GM21576 (cell line): Measurements from ENCODE around the gene MLST8.
"Not testable (repeated sequence)": the region's sequence is repeated elsewhere in the genome, so short reads cannot be mapped to it uniquely, and the experiment has no call there.

ENCODE experiments used
- ATAC-seq: cut with Tn5 transposase; IDR thresholded peaks from one replicate; pipeline ENCODE4 v1.9.1; 2021; ENCODE audit warnings: mild to moderate bottlenecking, moderate library complexity; ENCODE audit not compliant: unreplicated experiment

Gene MLST8

DNA sequence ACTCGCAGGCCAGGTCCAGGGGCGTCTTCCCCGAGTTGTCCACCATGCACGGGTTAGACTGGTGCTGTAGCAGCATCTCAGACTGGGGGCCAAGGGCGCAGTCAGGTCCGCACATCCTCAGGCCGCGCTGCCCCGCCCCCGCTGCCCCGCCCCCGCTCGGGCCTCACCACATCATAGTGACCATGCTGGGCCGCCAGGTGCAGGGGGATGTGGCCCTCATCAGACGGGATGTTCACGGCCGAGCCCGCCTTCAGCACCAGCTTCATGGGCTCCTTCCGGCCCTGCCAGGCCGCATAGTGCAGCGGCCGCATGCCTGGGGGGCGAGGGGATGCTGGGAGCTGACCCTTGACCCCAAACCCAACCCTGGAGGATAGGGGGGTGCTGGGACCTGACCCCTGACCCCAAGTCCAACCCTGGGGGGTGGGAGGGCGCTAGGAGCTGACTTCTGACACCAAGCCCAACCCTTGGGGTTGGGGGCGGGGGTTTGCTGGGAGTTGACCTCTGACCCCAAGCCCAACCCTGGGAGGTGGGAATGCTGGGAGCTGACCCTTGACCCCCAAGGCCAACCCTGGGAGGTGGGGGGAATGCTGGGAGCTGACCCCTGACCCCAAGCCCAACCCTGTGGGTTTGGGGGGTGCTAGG, 15.9 kb upstream of the MLST8 start:
- ATAC-seq, result no peak

DNA sequence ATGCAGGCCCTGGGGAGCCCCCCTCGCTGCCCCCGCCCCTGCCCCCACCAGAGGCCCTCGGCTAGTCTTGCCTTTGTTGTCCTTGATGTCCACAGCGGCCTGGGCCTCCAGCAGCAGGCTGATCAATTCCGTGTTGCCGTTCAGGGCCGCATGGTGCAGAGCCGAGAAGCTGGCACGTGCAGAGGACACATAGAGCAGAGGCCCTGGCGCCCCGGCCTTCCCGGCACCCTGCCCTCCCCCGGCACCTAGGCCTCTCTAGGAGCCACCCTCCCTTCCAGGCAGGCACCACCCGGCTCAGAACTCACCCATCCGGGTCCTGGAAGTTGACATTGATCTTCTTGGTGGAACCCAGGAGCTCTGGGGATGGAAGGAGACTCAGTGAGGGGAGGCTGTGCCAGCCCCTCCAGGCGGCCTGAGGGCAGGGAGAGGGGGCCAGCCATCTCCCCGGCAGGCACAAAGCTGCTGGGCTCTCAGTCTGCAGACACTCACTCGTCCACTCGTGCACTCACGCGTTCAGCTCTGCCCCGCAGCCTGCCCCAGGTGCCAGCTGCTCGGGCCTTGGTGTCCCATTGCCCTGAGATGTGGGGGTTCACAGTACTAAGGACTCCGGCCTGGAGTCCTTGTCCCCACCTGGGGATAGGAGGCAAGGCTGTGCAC, 15.1 kb upstream of the MLST8 start:
- no peak for ATAC-seq

- no peak for ATAC-seq
Observed at GRCh38 chr16:2190659-2191445, 14.4 kb upstream of the MLST8 start.

- ATAC-seq, result no peak
Observed at GRCh38 chr16:2191446-2191706, 13.9 kb upstream of the MLST8 start.

DNA sequence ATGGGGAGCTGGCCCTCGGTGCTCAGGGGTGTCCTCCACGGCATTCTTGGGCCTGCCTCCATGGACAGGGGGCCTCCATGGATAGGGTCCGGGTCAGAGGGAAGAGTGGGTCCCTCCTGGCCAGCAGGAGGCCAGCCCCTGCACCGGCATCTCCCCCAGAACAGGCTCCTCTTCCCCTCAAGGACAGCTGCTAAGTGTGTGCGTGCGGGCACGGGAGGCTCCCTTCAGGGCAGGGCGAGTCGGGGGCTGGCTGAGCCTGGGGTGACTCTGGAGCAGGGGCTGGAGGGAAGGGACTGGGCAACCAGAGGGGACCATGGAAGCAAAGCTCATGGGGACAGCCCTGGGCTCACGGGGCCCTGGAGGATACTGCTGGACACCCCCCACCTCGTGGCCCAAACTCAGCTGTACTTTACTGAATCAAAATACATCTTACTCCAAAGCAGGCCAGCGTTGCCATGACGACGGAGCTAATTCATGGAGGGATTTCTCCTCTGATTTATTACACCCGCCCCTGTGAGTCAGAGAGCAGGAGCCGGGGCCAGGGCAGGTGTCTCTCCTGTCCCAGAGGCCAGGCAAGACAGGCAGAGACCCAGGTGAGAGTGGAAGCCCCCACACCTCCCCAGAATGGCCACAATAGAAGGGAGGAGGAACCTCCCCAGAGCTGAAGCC, 11.0 kb upstream of the MLST8 start:
- no peak for ATAC-seq

- no peak for ATAC-seq
Observed at GRCh38 chr16:2194852-2195321, 10.4 kb upstream of the MLST8 start.

- no peak for ATAC-seq
Observed at GRCh38 chr16:2195322-2196161, 9.7 kb upstream of the MLST8 start.

GRCh38 chr16:2196162-2196980, 8.9 kb upstream of the MLST8 start, which contains the start of gene CASKIN1:
TSS of gene CASKIN1 (minus strand) at chr16:2196605. CDS start at chr16:2196432, 173 bp downstream.
- no peak for ATAC-seq

- no peak for ATAC-seq
Observed at GRCh38 chr16:2196981-2197511, 8.2 kb upstream of the MLST8 start.

GRCh38 chr16:2197765-2198164, 7.5 kb upstream of the MLST8 start:
- no peak for ATAC-seq

- no peak for ATAC-seq
Observed at GRCh38 chr16:2198283-2198682, 7.0 kb upstream of the MLST8 start.

DNA sequence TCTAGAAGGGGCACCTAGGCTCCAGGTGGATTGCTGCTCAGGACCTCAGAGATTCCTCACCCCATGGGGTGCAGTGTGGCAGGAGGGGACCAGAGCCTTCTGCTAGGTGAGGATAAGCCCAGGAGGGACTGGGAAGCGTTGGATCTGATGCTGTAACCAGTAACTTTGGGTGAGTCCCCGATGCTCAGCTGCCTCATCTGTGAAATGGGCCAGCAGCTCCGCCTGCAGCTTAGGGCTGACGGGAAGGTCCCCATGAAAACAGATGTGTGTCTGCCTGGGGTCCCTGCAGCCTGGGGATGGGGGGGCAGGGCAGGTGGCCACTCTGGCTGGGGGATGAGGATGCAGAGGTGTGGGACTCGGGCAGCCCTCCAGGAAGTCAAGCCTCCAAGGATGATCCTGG, 6.2 kb upstream of the MLST8 start:
- ATAC-seq, result no peak

GRCh38 chr16:2199621-2200139, 5.6 kb upstream of the MLST8 start:
- no peak for ATAC-seq

- ATAC-seq, result no peak
Observed at GRCh38 chr16:2200313-2200712, 4.9 kb upstream of the MLST8 start.

DNA sequence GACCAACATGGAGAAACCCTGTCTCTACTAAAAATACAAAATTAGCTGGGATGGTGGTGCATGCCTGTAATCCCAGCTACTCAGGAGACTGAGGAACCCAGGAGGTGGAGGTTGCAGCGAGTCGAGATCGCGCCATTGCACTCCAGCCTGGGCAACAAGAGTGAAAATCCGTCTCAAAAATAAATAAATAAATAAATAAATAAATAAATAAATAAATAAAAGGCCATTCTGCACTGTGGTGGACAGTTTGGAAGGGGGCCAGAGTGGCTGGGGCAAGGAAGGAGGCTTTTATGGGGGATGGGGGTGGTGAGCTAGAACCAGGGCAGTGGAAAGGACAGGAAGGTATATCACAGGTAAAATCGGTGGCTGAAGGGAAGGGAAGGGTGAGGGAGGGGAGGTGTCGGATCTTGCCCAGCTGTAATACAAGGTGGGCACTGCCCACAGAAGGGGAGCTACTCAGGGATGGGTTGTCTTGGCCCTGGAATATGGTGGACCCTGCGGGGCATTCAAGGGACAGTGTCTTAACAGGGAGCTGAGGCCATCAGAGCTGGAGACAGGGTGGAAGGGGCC, 2.0 kb upstream of the MLST8 start:
- ATAC-seq, result not testable (repeated sequence)

DNA sequence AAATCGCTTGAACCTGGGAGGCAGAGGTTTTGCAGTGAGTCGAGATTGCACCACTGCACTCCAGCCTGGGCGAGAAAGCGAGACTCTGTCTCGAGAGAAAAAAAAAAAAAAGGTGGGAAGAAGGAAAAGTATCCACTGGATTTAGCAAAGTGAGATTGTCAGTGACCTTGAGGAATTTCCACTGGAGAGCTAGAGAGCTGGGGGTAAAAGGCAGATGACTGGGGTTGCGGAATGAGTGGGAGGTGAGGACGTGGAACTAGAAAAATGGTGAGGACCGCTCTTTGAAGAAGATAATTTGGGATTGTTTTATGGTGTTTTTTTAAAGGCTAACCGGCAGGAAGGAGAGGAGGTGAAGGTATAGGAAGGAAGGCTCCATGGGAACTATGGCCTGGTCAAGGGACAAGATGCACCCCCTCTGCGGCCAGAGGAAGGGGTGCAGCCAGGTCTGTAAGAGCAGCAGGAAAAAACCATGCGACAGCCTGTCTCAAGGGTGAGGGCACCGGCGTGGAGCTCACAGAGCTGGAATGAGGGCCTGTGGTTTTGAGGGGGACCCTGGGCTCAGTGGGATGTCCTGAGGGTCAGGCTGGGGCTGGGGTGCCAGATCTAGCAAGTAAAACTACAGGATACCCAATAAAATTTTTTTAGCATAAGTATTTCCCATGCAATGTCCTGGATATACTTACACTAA, 694 bp upstream of the MLST8 start:
- ATAC-seq, result no peak

- ATAC-seq, result peak; percentile 3
Observed at GRCh38 chr16:2205967-2206313, 686 bp downstream of the MLST8 start.

- no peak for ATAC-seq
Observed at GRCh38 chr16:2206420-2206779, 1.1 kb downstream of the MLST8 start.
